GM12801 (cell line): ENCODE results near the gene CASK.

Source experiments
- TF ChIP-seq, protein P1 (sequence below): IDR thresholded peaks from one replicate; pipeline ENCODE4 v1.5.1; 2011; ENCODE audit warnings: control low read depth; ENCODE audit not compliant: insufficient read length; ENCODE audit errors: extremely low read depth

The CASK gene

DNA sequence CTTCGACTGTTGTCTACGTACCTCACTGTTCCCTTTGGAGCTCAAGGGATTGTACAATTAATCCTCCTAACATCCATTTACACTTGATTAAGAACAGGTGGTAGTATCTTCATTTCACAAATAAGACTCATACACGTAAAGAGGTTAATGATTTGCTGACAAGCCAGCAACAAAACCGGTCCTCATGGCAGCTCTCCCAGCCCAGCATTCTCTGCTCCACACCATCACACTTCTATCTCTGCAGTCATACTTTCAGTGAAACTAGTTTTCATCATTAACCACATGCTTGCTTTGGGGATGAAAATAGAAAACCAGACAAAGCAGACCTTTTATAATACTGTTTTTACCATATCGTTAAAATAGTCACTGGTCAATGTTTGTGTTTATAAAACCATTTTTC, 28.7 kb upstream of the CASK start:
- TF ChIP-seq, protein P1, sequence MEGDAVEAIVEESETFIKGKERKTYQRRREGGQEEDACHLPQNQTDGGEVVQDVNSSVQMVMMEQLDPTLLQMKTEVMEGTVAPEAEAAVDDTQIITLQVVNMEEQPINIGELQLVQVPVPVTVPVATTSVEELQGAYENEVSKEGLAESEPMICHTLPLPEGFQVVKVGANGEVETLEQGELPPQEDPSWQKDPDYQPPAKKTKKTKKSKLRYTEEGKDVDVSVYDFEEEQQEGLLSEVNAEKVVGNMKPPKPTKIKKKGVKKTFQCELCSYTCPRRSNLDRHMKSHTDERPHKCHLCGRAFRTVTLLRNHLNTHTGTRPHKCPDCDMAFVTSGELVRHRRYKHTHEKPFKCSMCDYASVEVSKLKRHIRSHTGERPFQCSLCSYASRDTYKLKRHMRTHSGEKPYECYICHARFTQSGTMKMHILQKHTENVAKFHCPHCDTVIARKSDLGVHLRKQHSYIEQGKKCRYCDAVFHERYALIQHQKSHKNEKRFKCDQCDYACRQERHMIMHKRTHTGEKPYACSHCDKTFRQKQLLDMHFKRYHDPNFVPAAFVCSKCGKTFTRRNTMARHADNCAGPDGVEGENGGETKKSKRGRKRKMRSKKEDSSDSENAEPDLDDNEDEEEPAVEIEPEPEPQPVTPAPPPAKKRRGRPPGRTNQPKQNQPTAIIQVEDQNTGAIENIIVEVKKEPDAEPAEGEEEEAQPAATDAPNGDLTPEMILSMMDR: no peak

DNA sequence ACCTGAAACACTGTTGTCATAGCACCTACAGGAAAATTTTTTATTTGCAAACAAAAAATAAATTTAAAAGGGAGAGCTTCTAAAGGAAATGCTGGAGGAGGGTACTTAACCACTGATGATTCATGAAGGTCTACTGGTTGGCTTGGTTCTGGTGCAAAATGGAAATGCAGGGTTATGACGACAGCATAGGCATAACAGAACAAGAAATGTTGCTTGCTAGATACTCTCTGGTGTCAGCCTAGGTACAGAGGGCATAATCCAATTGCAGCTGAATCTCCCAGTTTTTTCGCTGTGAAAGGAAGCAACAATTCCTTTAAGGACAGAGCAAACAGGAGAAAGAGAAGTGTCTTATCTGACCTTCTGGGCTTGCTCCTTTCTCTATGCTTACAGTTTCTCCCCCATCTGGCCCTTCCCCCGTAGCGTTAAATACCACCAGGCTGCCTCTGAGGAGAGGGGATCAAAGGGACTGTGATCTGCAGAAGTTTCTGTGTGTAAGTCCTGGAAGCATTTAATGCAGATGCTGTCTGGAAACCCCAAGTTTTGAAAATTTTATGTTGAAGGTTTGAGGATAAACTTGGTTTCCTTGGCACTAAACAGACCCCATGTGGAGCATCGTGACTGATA, 23.7 kb upstream of the CASK start:
- TF ChIP-seq, protein P1: no peak

DNA sequence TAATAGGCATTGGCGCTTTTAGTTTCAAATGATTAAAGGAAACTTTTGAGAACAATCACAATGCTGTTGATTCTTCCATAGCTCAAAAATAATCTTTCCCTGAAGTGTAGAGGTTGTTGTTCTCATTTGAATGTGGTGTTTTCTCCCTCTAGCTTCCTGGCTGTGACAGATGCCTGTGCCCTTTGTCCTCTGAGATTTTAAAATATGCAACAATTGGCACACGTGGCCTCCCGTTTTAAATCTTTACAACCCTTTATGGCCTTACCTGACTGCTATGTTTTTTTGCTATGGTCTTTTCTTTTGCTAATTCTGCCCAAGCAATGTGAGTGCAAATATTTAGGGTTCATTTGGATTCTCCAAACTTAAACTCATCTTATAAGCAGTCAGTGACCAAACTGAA, 22.9 kb upstream of the CASK start:
- TF ChIP-seq, protein P1: no peak

DNA sequence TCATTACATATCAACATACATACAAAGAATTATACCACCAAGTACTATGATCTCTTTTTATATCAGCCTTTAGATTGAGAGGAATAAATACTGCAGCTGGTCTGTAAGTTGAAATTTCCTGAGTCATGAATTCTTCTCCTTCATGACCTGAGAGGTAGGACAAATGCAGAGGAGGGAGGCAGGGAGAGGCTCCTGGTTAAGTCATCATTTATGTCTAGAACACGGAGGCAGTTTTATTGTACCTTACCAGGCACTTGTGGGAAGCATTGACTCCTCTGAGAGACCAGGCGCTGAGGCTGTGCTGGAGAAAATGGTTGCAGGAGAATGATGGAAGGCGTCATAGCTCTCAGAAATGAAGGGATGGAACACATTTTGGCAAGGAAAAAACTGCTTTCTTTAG, 12.5 kb upstream of the CASK start:
- TF ChIP-seq, protein P1: no peak

DNA sequence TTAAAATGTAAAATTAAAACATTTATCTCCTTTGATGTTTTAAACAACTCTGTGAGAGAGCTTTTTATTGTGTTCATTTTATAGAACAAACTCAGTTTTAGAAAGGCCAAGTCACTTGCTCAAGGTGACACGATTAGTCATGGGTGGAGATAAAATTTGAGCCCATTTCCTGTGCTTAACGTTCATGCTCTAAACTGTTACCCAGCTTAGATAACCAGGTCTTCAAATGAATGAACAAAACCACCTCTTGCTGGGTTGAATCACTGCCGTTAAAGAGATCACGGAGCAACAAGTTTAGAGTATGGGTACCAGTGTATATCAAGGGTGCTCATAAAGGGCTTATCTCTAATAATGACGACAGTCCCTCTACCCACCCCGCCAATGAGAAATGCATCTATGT, 10.2 kb upstream of the CASK start:
- TF ChIP-seq, protein P1: no peak

DNA sequence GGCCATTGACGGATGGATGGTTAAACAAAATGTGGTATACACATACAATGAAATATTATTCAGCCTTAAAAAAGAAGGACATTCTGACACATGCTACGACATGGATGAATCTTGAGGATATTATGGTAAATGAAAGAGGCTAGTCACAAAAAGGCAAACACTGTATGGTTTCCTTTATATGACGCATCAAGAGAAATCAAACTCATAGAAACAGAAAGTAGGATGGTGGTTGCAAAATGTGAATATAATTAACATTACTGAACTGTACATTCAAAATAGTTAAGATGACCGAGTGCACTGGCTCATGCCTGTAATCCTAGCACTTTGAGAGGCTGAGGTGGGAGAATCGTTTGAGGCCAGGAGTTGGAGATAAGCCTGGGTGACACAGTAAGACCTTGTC, 9.5 kb upstream of the CASK start:
- TF ChIP-seq, protein P1: no peak

DNA sequence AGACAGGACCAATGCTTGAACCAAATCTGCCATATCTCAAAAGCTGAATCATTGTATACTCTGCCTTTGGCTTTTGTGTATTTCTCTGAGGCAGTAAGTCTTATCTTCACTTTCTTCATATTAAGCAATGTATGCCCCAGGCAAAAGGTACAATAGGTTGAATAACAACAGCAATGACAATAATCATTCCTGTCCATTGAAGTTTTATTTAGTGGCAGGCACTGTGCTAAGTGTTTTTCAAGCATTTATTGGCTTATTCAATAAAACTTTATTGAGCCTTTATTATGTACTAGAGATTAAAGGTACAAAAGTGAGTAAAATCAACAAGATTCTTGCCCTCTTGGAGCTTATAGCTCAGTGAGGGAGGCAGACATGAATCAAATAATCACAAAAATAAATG, 8.2 kb upstream of the CASK start:
- TF ChIP-seq, protein P1: no peak
